Stimulated activated CD8-positive, alpha-beta memory T cell treated with anti-CD3 and anti-CD28 coated beads, Interleukin-7, amount 100 ng/mL, for 48 hours (primary cell): ENCODE data around the gene RAB7B.

Experiments used
- DNase-seq, 2 donors: peaks; one replicate each; pipeline ENCODE4 v3.0.0-alpha.2; 2020; ENCODE audit warnings: low read depth in 1 of 2; ENCODE audit errors: extremely low read depth in 1 of 2

The RAB7B gene

DNA sequence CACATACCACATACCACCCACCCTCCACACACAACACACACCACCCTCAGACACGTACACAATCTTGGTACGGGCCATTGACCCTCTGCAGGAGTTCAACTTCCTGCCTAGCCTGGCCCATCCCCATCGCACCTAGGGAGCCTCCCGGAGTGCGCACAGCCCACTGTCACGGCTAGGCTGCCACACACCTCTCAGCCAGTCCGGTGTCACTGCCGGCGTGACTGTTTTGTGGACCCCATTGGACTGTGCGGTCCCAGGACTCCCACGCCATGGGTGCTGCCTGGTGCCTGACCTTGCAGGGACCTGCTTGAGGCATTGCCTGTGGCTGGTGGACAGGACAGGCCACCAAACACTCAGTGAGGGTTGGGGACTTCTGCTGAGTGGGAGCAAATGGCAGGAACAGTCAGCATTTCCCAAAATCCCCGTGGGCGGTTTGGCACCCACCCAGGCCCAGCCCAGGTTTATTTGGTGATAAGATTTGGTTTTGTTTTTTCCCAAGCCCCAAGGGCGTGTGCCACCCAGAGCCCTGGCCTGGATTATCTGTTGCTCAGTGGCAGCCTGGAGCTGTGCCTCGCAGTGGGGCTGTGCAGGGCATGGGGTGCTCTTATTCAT is 27.7 kb downstream of the RAB7B start:
- DNase-seq: no peak

DNA sequence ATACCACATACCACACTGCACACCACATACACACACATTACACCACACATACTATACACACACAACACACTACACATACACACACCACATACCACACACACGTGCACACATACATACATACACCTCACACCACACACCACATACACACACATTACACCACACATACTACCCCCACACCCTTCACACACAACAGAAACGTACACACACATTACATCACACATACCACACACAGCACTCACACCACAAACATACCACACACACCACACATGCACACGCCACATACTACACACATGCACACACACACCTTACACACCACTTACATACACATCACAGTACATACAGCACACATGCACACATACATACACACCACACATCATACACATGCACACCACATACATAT is 28.5 kb downstream of the RAB7B start:
- no peak for DNase-seq

- DNase-seq: no peak
These were observed 29.6 kb downstream of the RAB7B start for GRCh38 chr1:205973377-205974232.

DNA sequence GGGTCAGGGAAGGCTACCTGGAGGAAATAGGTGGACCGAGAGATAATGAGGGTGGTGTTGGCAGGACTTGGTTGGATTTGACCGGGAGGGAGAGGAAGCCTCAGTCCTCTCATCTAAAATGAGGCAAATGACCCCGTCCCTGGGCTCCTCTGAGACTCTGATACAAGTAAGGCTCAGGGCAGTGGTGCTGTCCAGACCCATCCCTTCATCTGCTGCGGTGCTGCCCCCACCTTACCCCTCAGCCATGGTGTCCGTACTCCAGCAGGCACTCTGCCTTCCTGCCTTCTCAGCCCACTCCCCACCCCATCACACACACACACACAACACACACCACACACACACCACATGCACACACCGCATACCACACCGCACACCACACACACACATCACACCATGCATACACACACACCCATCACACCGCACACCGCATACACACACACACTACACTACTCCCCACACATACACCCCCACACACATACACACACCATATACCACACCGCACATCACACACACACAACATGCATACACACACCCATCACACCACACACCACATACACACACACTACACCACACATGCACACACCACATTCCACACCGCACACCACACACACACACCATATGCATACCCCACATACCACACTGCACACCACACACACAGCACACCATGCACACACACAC is 30.6 kb downstream of the RAB7B start:
- no peak for DNase-seq

- DNase-seq: no peak
These were observed 31.1 kb downstream of the RAB7B start for GRCh38 chr1:205972081-205972480.

DNA sequence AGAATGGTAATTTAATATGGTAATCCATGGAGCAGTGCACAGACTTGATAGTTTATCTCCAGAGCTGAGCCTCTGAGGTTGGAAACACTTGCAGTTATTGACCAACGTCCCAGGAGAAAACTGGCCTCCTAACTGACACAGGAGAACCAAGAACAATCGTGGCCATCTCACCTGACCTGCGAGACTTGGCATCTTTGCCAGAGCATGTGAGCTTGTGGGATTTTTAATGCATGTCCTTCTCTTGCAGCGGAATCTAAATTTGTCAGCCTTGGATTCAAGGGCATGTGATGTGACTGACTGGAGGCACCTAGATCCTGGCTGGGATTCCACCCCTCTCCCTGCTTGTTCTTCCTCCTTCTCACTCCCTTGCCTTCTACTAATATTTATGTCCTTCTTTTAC is 32.1 kb downstream of the RAB7B start:
- no peak for DNase-seq

DNA sequence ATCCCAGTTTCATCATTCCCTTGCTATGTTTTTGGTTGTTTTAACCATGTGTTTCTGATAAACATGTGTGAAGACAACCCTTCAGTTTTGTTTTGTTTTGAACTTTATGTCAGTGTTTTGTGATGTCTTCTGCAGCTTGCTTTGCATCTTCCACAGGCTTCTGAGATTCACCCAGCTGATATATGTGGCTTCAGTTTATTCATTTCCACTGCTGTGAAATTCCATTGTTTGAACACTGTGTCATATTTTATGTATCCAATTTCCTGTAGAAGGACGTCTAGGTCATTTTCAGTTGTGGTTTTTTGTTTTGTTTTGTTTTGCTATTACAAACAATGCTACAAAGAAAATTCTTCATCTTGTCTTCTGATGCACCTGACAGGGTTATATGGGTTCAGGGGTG is 32.7 kb downstream of the RAB7B start:
- no peak for DNase-seq

DNA sequence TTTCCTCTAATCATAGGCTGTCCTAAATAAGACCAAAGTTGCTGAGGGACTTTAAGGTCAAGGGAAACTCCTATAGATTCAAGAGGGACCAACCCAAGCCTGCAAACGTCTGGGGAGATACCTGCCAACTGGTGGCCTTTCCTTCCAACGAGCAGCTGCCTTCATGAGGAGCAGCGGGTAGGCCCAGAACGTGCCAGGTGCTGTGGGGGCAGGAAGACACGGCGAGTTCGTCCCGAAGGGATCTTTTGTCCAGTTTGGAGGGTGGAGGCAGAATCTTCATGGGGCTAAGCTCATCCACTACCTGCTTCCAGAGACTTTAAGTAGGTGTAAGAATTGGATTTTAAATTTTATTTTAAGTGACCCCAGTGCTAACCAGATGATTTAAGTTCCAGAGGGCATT is 34.0 kb downstream of the RAB7B start:
- DNase-seq: no peak

GRCh38 chr1:205967554-205968335 is 35.5 kb downstream of the RAB7B start:
- no peak for DNase-seq

DNA sequence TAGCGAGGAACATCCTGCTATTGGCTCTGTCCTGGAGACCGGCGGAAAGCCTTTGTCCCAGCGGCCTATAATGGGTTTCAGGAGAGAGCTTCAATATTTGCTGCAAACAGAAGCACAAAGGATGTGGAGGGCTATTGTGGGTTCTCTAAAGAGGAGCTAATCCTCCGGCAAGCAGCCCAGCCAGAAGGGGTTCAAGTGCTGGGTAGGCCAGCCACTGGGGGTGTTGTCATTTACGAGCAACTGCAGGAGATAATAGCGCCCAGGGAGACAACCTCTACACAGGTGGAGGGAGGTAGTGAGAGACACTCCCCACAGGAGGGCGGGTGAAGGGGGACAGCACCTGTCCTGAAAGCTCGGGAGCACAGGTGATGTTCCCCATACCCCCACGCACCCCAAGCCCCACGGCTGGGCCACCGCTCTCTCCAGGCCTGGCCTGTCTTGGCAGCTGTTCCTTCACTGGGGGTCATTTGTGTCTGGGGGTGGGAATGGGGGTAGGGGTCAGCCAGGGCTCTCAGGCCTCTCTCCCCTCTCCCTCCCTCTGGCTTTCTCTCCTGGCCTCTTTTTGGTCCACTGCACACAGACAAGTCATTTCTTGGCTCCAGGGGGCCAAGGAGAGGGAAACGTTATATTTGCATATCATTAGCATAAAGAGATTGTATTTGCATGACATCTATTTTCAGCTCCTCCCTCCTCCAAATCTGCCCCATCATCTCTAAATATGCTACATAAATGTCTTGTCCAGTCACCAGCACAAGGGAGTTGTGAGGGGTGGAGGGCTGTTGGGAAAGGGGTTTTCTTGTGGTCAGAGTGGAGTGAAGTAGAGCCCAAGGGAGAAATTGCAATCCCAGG is 37.9 kb downstream of the RAB7B start:
- DNase-seq: no peak

GRCh38 chr1:205963352-205964155 is 39.6 kb downstream of the RAB7B start:
- DNase-seq: no peak

DNA sequence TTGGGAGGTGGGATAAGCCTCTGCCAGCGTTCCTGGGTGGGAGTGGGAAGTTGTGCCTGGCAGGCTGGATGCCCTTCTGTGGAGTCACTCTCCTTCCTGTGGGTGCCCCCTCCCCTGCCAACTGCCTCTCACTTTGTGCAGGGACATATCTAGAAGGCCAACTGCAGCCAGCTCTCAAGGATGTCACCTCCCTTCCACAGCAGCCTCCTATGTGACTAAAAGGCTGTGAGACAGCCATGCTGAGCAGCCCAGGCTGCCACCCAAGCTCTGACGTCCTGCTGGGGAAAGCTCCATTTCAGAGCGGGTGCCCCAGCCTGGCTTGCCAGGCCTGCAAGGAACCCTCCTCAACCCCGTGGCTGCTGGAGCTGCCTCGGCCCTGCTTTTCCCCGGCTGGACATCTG is 40.4 kb downstream of the RAB7B start:
- no peak for DNase-seq

DNA sequence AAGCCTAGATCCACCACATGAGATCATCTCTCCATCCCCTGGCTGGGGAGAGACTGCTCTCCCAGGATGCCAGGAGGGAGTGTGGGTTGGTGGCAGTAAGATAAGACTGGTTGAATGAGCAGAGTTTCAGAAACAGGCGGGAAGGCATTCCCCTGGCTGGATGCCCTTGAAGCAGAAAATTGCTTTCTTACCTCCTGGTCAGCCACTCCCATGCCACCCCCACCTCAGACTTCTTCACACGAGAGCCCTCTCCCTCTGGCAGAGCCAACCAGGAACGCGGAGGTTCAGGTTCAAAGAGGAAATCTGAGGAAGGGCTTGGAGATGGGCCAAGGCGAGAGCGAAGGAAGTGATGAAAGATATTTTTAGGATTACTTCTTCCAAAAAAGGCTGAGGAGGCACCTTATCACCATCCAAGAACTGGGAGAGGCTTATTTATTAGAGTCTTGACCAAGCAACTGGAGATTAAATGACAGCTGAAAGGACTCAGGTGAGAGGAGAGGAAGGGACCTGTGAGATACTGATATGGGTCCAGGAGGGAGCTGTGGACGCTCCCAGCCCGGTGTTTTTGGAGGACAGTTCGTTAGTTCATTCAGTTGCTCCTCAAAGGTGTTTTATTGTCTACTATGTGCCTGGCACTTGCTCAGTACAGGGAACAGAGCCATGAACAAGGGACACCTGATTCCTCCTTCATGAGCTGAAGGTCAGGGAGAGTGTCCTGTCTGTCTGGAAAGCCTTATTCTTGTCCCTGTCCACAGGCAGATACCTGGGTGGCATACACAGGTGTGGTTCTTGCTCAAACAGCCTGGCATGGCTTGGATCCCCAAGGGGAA is 41.0 kb downstream of the RAB7B start:
- no peak for DNase-seq

DNA sequence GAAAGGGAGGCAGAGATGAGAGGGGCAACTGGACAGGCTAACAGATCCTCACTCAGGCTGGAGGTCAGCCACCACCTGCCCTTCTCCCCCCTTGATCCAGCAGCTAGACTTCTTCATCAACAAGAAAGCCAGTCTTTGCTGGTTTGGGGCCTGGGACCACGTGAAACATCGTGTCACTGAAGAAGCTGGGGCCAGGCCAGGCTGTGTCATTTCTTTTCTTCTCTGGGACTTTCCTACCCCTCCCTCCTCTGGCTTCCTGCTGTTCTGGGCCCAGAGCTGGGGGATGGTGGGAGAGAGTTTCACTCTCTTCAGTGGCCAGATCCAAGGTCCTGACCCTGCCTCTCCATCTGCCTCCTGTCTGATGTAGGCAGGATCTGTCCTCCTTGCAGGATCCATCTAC is 41.8 kb downstream of the RAB7B start:
- DNase-seq: no peak

DNA sequence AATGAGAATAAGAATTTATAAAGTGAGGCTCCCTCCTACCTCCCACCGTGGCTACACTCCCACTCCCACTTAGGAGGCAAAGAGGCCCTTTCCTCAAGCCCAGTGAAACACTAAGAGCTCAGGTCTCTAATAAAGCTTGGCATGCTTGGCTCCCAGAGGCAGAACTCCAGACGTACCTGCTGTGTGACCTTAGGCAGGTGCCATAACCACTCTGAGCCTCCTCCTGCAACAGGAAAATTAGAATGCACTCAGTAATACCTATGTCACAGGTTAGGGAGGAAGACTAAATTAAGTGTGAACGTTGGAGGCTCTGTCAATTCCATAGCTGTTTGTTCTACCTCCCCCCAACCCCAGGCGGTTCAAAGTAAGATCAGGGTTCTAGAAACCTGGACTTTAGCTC is 43.4 kb downstream of the RAB7B start:
- no peak for DNase-seq

GRCh38 chr1:205955499-205955898 is 47.7 kb downstream of the RAB7B start:
- DNase-seq: no peak

GRCh38 chr1:205954819-205955404 is 48.3 kb downstream of the RAB7B start:
- DNase-seq: no peak

- no peak for DNase-seq
These were observed 51.4 kb downstream of the RAB7B start for GRCh38 chr1:205951746-205952145.
